Right atrium auricular region (tissue), 2 donors: ENCODE measurements around the gene ENGASE. TPM values are rescaled to one million over a fixed set of nuclear protein-coding genes. Genes with fewer than 3 reads are reported as not detected.

ENCODE experiments used
- DNase-seq: peaks from one replicate; pipeline ENCODE4 v3.0.0-alpha.2; 2019; ENCODE audit warnings: low spot score
- H3K27ac ChIP-seq, 2 donors: fragments of 200-600 bp; sonication (generic); 1 replicate in 1 of 2; 2 replicates in 1 of 2; pipeline ENCODE4 v1.5.1; 2016 to 2019
- H3K27me3 ChIP-seq, 2 donors: fragments of 200-600 bp; sonication (generic); one replicate each; pipeline versions ENCODE4 v1.5.1 to v1.6.0; 2017 to 2019
- H3K36me3 ChIP-seq: fragments of 200-600 bp; sonication (generic); one replicate; pipeline ENCODE4 v1.5.1; 2016
- H3K4me1 ChIP-seq, 2 donors: fragments of 200-600 bp; sonication (generic); one replicate each; pipeline versions ENCODE4 v1.5.1 to v1.6.0; 2017 to 2019
- H3K4me3 ChIP-seq, 2 donors: fragments of 200-600 bp; sonication (generic); 1 replicate in 1 of 2; 2 replicates in 1 of 2; pipeline ENCODE4 v1.5.1; 2017 to 2019; ENCODE audit warnings: mild to moderate bottlenecking in 1 of 2, moderate library complexity in 1 of 2
- H3K9me3 ChIP-seq, 2 donors: fragments of 200-600 bp; sonication (generic); one replicate each; pipeline ENCODE4 v1.5.1; 2019
- total RNA-seq, 2 donors: library from RNA; depleted of rRNA; stranded (reverse); fragments of >200 nt; gene quantifications; one replicate each; pipeline ENCODE4 v1.1.0, GENCODE V29; 2016
- TF ChIP-seq, protein P1 (sequence below), 2 donors: fragments of 200-600 bp; sonication (generic); IDR thresholded peaks; one replicate each; pipeline ENCODE4 v1.5.1; 2019; ENCODE audit warnings: antibody characterized with exemption in 2 of 2

Gene ENGASE
- total RNA-seq, 2 donors from 2014 or later = 7.7 to 13.5 TPM

DNA sequence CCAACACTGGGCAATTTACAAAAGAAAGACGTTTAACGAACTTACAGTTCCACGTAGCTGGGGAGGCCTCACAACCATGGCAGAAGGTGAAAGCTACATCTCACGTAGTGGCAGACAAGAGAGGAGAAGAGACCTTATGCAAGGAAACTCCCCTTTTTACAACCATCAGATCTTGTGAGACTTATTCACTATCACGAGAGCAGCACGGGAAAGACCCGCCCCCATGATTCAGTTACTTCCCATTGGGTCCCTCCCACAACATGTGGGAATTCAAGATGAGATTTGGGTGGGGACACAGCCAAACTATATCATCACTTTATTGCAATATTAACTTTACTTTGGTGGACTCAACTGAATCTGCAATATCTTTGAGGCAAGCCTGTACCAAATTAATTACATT is 11.9 kb upstream of the ENGASE start:
- TF ChIP-seq, protein P1, sequence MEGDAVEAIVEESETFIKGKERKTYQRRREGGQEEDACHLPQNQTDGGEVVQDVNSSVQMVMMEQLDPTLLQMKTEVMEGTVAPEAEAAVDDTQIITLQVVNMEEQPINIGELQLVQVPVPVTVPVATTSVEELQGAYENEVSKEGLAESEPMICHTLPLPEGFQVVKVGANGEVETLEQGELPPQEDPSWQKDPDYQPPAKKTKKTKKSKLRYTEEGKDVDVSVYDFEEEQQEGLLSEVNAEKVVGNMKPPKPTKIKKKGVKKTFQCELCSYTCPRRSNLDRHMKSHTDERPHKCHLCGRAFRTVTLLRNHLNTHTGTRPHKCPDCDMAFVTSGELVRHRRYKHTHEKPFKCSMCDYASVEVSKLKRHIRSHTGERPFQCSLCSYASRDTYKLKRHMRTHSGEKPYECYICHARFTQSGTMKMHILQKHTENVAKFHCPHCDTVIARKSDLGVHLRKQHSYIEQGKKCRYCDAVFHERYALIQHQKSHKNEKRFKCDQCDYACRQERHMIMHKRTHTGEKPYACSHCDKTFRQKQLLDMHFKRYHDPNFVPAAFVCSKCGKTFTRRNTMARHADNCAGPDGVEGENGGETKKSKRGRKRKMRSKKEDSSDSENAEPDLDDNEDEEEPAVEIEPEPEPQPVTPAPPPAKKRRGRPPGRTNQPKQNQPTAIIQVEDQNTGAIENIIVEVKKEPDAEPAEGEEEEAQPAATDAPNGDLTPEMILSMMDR (IDR thresholded peaks at IDR 0.05) = no peak
- Histone ChIP-seq H3K27me3 (no peaks in the 10 kb centered on the region), H3K36me3 (no peaks in the 10 kb centered on the region), H3K9me3 (no peaks in the 10 kb centered on the region), H3K27ac (no peak overlapping the region), H3K4me1 (no peaks in the 10 kb centered on the region), H3K4me3 (no peak overlapping the region)
- DNase-seq = no peak

DNA sequence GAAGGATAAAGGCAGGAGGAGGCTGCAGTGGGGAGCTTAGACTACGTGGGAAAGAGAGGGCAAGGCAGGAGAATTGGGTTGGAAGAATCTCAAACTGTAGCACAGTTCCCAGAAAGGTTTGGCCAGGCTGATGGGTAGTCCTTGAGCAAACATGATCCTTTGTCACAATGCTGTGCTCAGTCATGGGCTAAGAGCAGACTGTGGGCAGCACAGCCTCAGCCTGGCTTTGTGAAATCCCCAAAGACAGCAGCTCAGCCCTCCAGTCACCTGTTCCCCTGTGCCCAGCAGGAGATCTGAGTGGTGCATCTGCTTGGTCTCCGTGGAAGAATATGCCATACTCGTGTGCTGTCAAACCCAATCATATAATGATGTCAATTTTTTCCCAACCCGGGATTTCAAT is 10.6 kb upstream of the ENGASE start:
- Histone ChIP-seq H3K9me3 (no peaks in the 10 kb centered on the region), H3K27ac (no peak overlapping the region), H3K27me3 (no peaks in the 10 kb centered on the region), H3K4me3 (no peak overlapping the region), H3K4me1 (no peaks in the 10 kb centered on the region), H3K36me3 (no peaks in the 10 kb centered on the region)
- no peak for DNase-seq
- TF ChIP-seq, protein P1 (IDR thresholded peaks at IDR 0.05) = no peak

DNA sequence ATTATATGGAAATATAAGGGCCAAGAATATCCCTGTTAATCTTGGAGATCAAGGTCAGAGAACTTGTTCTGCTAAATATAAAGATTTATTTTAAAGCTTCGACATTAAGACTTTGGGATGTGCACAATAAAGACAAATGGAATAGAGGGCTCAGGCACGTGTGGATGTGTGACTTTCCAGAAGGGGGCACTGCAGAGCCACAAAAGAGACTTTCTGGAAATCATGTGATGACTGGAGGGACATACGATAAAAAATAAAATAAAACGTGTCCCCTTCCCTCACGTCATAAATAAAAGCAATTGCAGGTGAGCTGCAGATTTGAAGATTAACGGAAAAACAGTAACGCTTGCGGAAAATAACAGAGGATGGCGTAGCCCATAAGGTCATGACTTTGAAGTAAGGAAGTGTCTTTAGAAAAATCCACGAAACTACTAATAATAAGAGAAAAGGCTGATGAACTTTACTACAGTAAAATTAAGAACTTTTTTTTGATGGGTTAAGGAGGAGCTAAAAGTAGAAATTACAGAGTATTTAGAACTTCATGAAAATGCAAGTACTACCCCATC is 9.4 kb upstream of the ENGASE start:
- no peaks in the 10 kb centered on the region for H3K4me1 ChIP-seq
- H3K36me3 ChIP-seq = no peaks in the 10 kb centered on the region
- DNase-seq = no peak
- H3K4me3 ChIP-seq = no peak overlapping the region
- no peaks in the 10 kb centered on the region for H3K9me3 ChIP-seq
- no peaks in the 10 kb centered on the region for H3K27me3 ChIP-seq
- H3K27ac ChIP-seq = no peak overlapping the region
- TF ChIP-seq, protein P1 (IDR thresholded peaks at IDR 0.05) = peak; percentile 29 to 62

DNA sequence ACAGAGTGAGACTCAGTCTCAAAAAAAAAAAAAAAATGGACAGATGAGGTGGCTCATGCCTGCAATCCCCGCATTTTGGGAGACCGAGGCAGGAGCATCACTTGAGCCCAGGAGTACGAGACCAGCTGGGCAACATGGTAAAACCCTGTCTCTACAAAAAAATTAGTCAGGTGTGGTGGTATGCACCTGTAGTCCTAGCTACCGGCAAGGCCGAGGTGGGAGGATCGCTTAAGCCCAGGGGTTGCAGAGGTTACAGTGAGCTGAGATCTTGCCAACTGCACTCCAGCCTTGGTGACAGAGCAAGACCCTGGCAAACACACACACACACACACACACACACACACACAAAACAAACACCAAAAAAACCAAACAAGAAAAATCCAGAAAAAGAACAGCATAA is 7.7 kb upstream of the ENGASE start:
- H3K36me3 ChIP-seq = no peaks in the 10 kb centered on the region
- TF ChIP-seq, protein P1 (IDR thresholded peaks at IDR 0.05) = no peak

DNA sequence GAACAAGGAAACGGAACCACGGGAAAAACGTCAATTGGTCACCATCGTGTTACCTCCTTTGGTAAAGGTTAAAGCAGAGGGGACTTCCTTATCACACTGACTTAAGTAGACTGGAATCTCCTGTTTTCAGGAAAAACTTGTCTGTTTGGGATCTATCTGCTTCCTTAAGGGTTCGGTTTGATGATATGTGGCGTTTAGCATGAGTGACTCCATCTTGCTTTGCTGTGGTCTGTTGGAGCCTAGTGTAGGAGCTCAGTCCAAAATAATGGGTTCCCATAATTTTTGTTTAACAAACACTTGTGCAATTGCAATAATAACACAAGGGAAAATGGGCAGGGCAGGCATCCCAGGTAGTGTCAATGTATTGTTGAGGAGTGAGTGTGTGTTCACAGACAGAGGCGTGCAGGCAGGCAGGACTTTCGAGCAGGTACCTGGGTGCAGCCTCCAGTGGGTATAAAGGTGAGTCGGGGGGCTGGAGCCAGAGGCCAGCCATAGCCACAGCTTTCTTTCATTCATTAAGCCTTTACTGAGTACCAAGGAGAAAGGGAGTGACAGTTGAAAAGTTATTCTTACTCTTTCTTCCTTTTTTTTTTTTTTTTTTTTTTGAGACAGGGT is 4.3 kb upstream of the ENGASE start:
- Histone ChIP-seq H3K9me3 (no peaks in the 10 kb centered on the region), H3K36me3 (no peaks in the 10 kb centered on the region), H3K4me3 (no peak overlapping the region), H3K4me1 (peaks cover 0 to 11% of the 10 kb centered on the region in 2 donors), H3K27ac (no peak overlapping the region), H3K27me3 (no peaks in the 10 kb centered on the region)
- TF ChIP-seq, protein P1 (IDR thresholded peaks at IDR 0.05) = no peak
- DNase-seq = no peak

More for the DNA sequence above, 7.7 kb upstream of the ENGASE start:
- Histone ChIP-seq H3K9me3 (no peaks in the 10 kb centered on the region), H3K27ac (no peak overlapping the region), H3K4me1 (no peaks in the 10 kb centered on the region), H3K27me3 (no peaks in the 10 kb centered on the region), H3K4me3 (no peak overlapping the region)
- no peak for DNase-seq
